ENCODE data around the gene GNB2.

DNA sequence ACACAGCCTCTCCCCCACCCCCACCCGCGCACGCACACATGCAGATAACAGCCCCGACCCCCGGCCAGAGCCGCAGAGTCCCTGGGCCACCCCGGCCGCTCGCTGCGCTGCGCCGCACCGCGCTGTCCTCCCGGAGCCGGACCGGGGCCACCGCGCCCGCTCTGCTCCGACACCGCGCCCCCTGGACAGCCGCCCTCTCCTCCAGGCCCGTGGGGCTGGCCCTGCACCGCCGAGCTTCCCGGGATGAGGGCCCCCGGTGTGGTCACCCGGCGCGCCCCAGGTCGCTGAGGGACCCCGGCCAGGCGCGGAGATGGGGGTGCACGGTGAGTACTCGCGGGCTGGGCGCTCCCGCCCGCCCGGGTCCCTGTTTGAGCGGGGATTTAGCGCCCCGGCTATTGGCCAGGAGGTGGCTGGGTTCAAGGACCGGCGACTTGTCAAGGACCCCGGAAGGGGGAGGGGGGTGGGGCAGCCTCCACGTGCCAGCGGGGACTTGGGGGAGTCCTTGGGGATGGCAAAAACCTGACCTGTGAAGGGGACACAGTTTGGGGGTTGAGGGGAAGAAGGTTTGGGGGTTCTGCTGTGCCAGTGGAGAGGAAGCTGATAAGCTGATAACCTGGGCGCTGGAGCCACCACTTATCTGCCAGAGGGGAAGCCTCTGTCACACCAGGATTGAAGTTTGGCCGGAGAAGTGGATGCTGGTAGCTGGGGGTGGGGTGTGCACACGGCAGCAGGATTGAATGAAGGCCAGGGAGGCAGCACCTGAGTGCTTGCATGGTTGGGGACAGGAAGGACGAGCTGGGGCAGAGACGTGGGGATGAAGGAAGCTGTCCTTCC lies 47.3 kb downstream of the GNB2 start:
- TF ChIP-seq, protein P1, sequence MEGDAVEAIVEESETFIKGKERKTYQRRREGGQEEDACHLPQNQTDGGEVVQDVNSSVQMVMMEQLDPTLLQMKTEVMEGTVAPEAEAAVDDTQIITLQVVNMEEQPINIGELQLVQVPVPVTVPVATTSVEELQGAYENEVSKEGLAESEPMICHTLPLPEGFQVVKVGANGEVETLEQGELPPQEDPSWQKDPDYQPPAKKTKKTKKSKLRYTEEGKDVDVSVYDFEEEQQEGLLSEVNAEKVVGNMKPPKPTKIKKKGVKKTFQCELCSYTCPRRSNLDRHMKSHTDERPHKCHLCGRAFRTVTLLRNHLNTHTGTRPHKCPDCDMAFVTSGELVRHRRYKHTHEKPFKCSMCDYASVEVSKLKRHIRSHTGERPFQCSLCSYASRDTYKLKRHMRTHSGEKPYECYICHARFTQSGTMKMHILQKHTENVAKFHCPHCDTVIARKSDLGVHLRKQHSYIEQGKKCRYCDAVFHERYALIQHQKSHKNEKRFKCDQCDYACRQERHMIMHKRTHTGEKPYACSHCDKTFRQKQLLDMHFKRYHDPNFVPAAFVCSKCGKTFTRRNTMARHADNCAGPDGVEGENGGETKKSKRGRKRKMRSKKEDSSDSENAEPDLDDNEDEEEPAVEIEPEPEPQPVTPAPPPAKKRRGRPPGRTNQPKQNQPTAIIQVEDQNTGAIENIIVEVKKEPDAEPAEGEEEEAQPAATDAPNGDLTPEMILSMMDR (IDR thresholded peaks at IDR 0.05 in 8 of 11, conservative IDR thresholded peaks at IDR 0.05 in 3 of 11), result no peak
- TF ChIP-seq POLR2A (IDR thresholded peaks at IDR 0.05), result no peak

All from spleen (tissue), 7 donors.